Naive thymus-derived CD4-positive, alpha-beta T cell (primary cell): ENCODE measurements around the gene TAS2R14. TPM values are rescaled to one million over a fixed set of nuclear protein-coding genes. Genes with fewer than 3 reads are reported as not detected.
A peak's percentile ranks its signal among the peaks of the same experiment; 100 is the strongest.

Experiments used
- ATAC-seq: fragments of 150-1000 bp; cut with Tn5 transposase; 2 replicates; pipeline ENCODE4 v1.10.0; 2021; ENCODE audit warnings: mild to moderate bottlenecking, moderate library complexity
- CTCF ChIA-PET: fragments of 350-600 bp; sonication (Branson Sonifier 250); formaldehyde crosslinking; loops from one replicate; lab custom pipeline; 2021; ENCODE audit warnings: antibody characterized with exemption; lab: Charles Lee
- POLR2A ChIA-PET: fragments of 350-600 bp; sonication (Branson Sonifier 250); formaldehyde crosslinking; loops from one replicate; lab custom pipeline; 2021; ENCODE audit warnings: antibody characterized with exemption, inconsistent platforms; lab: Charles Lee
- DNase-seq, 9 donors: peaks; one replicate each; pipeline versions ENCODE4 v3.0.0 to v3.0.0-alpha.2; 2020 to 2022; ENCODE audit warnings: mixed read lengths in 1 of 9
- H3K27ac ChIP-seq: one replicate; pipeline ENCODE4 v1.7.0; 2013; ENCODE audit warnings: mild to moderate bottlenecking, low read depth, low read length, moderate library complexity
- H3K27me3 ChIP-seq, 2 donors: one replicate each; pipeline ENCODE4 v1.7.0; 2013; ENCODE audit warnings: low read length in 2 of 2, mild to moderate bottlenecking in 2 of 2, moderate library complexity in 2 of 2; ENCODE audit not compliant: control insufficient read depth in 2 of 2, insufficient read depth in 2 of 2
- H3K36me3 ChIP-seq, 3 experiments: 1 replicate in 2 of 3; 2 replicates in 1 of 3; pipeline ENCODE4 v1.7.0; 2013; ENCODE audit warnings: low read length in 3 of 3, mild to moderate bottlenecking in 3 of 3, moderate library complexity in 1 of 3; ENCODE audit not compliant: insufficient read depth in 3 of 3, control insufficient read depth in 2 of 3
- H3K4me1 ChIP-seq, 2 donors: one replicate each; pipeline ENCODE4 v1.7.0; 2013; ENCODE audit warnings: low read length in 2 of 2, mild to moderate bottlenecking in 2 of 2, moderate library complexity in 1 of 2; ENCODE audit not compliant: control insufficient read depth in 2 of 2, insufficient read depth in 2 of 2
- H3K4me3 ChIP-seq: 2 replicates; pipeline ENCODE4 v1.7.0; 2013; ENCODE audit warnings: mild to moderate bottlenecking, low read length
- H3K9me3 ChIP-seq, 3 experiments: 1 replicate in 2 of 3; 2 replicates in 1 of 3; pipeline ENCODE4 v1.7.0; 2013; ENCODE audit warnings: low read length in 3 of 3; ENCODE audit not compliant: control insufficient read depth in 2 of 3
- H3K27ac Mint-ChIP-seq, 9 donors: one replicate each; pipeline ENCODE4 v1.8.0; 2020 to 2022; ENCODE audit warnings: mixed read lengths in 9 of 9, mild to moderate bottlenecking in 8 of 9, moderate library complexity in 5 of 9, inconsistent platforms in 2 of 9
- H3K27me3 Mint-ChIP-seq, 5 donors: one replicate each; pipeline ENCODE4 v1.8.0; 2021 to 2022; ENCODE audit warnings: mixed read lengths in 5 of 5, mild to moderate bottlenecking in 1 of 5
- H3K36me3 Mint-ChIP-seq, 5 donors: one replicate each; pipeline ENCODE4 v1.8.0; 2020 to 2022; ENCODE audit warnings: mixed read lengths in 5 of 5, mild to moderate bottlenecking in 3 of 5, inconsistent platforms in 1 of 5
- H3K4me1 Mint-ChIP-seq, 7 donors: one replicate each; pipeline ENCODE4 v1.8.0; 2020 to 2022; ENCODE audit warnings: mixed read lengths in 7 of 7, mild to moderate bottlenecking in 3 of 7, inconsistent platforms in 1 of 7
- H3K4me3 Mint-ChIP-seq, 10 donors: one replicate each; pipeline ENCODE4 v1.8.0; 2020 to 2022; ENCODE audit warnings: mild to moderate bottlenecking in 10 of 10, mixed read lengths in 10 of 10, moderate library complexity in 6 of 10, inconsistent platforms in 2 of 10
- H3K9me3 Mint-ChIP-seq, 11 donors: one replicate each; pipeline ENCODE4 v1.8.0; 2020 to 2022; ENCODE audit warnings: mixed read lengths in 11 of 11, mild to moderate bottlenecking in 4 of 11, inconsistent platforms in 1 of 11, moderate library complexity in 1 of 11
- intact Hi-C, 2 donors: fragments of 100-400 bp; cut with micrococcal nuclease; formaldehyde crosslinking; loops; one replicate each; pipeline ENCODE4 v1.15.1; 2023
- polyA plus RNA-seq, 2 donors: library from polyadenylated mRNA; unstranded; fragments of 300-500 nt; fragmentation: Illumina TruSeq; gene quantifications; one replicate each; pipeline ENCODE4 v1.2.3, GENCODE V29; 2021
- total RNA-seq, 6 experiments: library from RNA in 5 of 6; stranded (reverse) in 5 of 6; gene quantifications; 1 replicate in 5 of 6; 2 replicates in 1 of 6; pipeline ENCODE4 v1.2.3 and lab custom pipeline; 2021 to 2026

Gene TAS2R14
- total and polyA plus RNA-seq, 7 experiments from 2014 or later = 0.60 to 3.3 (median 2.4) TPM

GRCh38 chr12:10943167-10943566, 4.1 kb upstream of the TAS2R14 start:
- ATAC-seq = no peak
- DNase-seq = no peak
- no peak overlapping the region for H3K4me3 ChIP-seq
- no peaks in the 10 kb centered on the region for H3K27me3 ChIP-seq
- H3K36me3 ChIP-seq = no peaks in the 10 kb centered on the region
- Mint-ChIP-seq H3K4me3 (no peak overlapping the region), H3K27ac (peak overlapping the region in 1 of 9 donors; percentile 9), H3K4me1 (peaks cover 0 to 16% (median 6%) of the 10 kb centered on the region in 7 donors), H3K36me3 (peaks cover 9 to 33% (median 18%) of the 10 kb centered on the region in 5 donors), H3K9me3 (peaks cover 0 to 26% (median 10%) of the 10 kb centered on the region in 11 donors), H3K27me3 (no peaks in the 10 kb centered on the region)
- POLR2A ChIA-PET = no interaction called here
- no peaks in the 10 kb centered on the region for H3K4me1 ChIP-seq
- H3K9me3 ChIP-seq = no peaks in the 10 kb centered on the region
- intact Hi-C loops = no loop called here
- CTCF ChIA-PET = no interaction called here
- no peak overlapping the region for H3K27ac ChIP-seq

- ChIA-PET CTCF (interaction anchor here (0.6 kb wide), 2 partner anchors 17 to 153 kb away, joined by 3 read pairs; no protein-coding TSS in a partner anchor), POLR2A (no interaction called here)
- no peak overlapping the region for H3K4me3 ChIP-seq
- no peaks in the 10 kb centered on the region for H3K4me1 ChIP-seq
- H3K36me3 ChIP-seq = no peaks in the 10 kb centered on the region
- ATAC-seq (no peak), DNase-seq (no peak)
- Mint-ChIP-seq H3K27ac (no peak overlapping the region), H3K4me1 (peaks cover 0 to 16% (median 6%) of the 10 kb centered on the region in 7 donors), H3K9me3 (peaks cover 0 to 17% (median 7%) of the 10 kb centered on the region in 11 donors), H3K27me3 (no peaks in the 10 kb centered on the region), H3K36me3 (peaks cover 5 to 27% (median 11%) of the 10 kb centered on the region in 5 donors), H3K4me3 (no peak overlapping the region)
- intact Hi-C loops = no loop called here
- H3K27ac ChIP-seq = no peak overlapping the region
- no peaks in the 10 kb centered on the region for H3K27me3 ChIP-seq
- H3K9me3 ChIP-seq = no peaks in the 10 kb centered on the region
These were observed 3.0 kb upstream of the TAS2R14 start for GRCh38 chr12:10941916-10942607.

DNA sequence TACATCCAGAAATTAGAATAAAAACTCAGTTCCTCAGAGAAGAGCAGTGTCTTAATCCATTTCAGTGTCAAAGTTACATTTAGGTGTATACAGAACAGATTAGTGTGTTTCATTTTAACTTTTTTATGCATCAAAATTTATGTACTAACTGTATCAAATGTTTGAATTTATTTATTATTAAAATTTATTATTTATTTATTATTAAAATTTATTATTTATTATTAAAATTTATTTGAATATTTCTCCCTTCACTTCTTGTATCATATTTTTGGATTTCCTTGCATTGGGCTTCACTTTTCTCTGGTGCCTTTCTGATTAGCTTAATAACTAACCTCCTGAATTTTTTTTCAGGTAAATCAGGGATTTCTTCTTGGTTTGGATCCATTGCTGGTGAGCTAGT, 2.3 kb upstream of the TAS2R14 start:
- no peak for DNase-seq
- no peaks in the 10 kb centered on the region for H3K27me3 Mint-ChIP-seq
- no peak overlapping the region for H3K27ac Mint-ChIP-seq
- ChIA-PET CTCF (interaction anchor here (0.6 kb wide), 2 partner anchors 152 to 519 kb away, joined by 3 read pairs; no protein-coding TSS in a partner anchor), POLR2A (no interaction called here)
- Histone ChIP-seq H3K27ac (no peak overlapping the region), H3K27me3 (no peaks in the 10 kb centered on the region), H3K4me3 (no peak overlapping the region), H3K4me1 (no peaks in the 10 kb centered on the region), H3K36me3 (no peaks in the 10 kb centered on the region), H3K9me3 (no peaks in the 10 kb centered on the region)
- peaks cover 4 to 22% (median 5%) of the 10 kb centered on the region in 5 donors for H3K36me3 Mint-ChIP-seq
- peaks cover 0 to 16% (median 6%) of the 10 kb centered on the region in 7 donors for H3K4me1 Mint-ChIP-seq
- intact Hi-C loops = no loop called here
- H3K9me3 Mint-ChIP-seq = peaks cover 0 to 12% (median 4%) of the 10 kb centered on the region in 11 donors
- H3K4me3 Mint-ChIP-seq = no peak overlapping the region
- no peak for ATAC-seq

DNA sequence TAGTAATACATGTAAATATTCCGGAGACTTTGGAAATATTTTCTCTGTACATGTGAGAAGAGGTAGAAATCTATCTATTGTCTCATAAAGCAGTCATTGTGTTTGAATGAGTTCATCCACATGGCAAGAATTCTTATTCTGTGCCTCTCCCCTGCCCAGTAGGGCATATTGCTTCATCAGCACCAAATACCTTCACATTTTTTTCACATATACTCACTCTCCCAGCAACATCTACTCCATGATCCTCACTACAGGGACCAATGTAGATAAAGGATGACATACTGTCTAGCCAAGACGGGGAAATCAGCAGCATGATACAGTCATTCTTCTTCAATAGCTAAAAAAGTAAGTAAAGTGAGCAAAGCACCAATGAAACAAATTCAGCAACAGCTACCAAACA, 1.3 kb upstream of the TAS2R14 start:
- no peak overlapping the region for H3K27ac Mint-ChIP-seq
- peaks cover 0 to 16% (median 6%) of the 10 kb centered on the region in 7 donors for H3K4me1 Mint-ChIP-seq
- intact Hi-C loops = no loop called here
- Histone ChIP-seq H3K4me1 (no peaks in the 10 kb centered on the region), H3K27me3 (no peaks in the 10 kb centered on the region), H3K9me3 (no peaks in the 10 kb centered on the region), H3K27ac (no peak overlapping the region), H3K4me3 (no peak overlapping the region), H3K36me3 (no peaks in the 10 kb centered on the region)
- H3K9me3 Mint-ChIP-seq = peaks cover 0 to 8% (median 0%) of the 10 kb centered on the region in 11 donors
- no peak overlapping the region for H3K4me3 Mint-ChIP-seq
- ChIA-PET POLR2A (interaction anchor here (0.9 kb wide), 1 partner anchor 14 kb away, joined by 3 read pairs; no protein-coding TSS in a partner anchor), CTCF (no interaction called here)
- H3K27me3 Mint-ChIP-seq = no peaks in the 10 kb centered on the region
- ATAC-seq = no peak
- DNase-seq = no peak
- H3K36me3 Mint-ChIP-seq = peaks cover 2 to 18% (median 5%) of the 10 kb centered on the region in 5 donors

DNA sequence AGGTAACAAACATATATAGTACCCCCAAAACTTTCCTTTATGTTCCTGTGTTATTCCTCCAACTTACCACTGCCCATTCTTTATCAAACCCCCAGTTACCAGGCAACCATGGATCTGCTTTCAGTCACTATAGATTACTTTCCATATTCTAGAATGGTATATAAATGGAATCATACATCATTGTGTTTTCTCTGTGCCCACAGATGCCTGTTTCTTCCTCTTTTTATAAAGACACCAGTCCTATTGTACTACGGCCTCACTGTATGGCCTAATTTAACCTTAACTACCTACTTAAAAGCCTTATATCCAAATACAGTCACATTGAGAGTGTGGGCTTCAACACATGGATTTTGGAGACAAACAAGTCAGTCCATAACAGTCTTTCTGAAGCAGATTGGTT, 2.6 kb downstream of the TAS2R14 start:
- Mint-ChIP-seq H3K4me3 (no peak overlapping the region), H3K27ac (peak overlapping the region in 1 of 9 donors; percentile 5), H3K27me3 (no peaks in the 10 kb centered on the region), H3K4me1 (peaks cover 0 to 5% (median 0%) of the 10 kb centered on the region in 7 donors), H3K36me3 (peaks cover under 1 to 15% (median 3%) of the 10 kb centered on the region in 5 donors), H3K9me3 (no peaks in the 10 kb centered on the region)
- Histone ChIP-seq H3K27me3 (no peaks in the 10 kb centered on the region), H3K36me3 (no peaks in the 10 kb centered on the region), H3K4me1 (no peaks in the 10 kb centered on the region), H3K4me3 (no peak overlapping the region), H3K9me3 (no peaks in the 10 kb centered on the region), H3K27ac (no peak overlapping the region)
- intact Hi-C loops = no loop called here
- ATAC-seq (no peak), DNase-seq (no peak)
- ChIA-PET CTCF (no interaction called here), POLR2A (no interaction called here)

GRCh38 chr12:10928746-10929286, 10.2 kb downstream of the TAS2R14 start, which contains the start of gene PRH2:
PRH2 (plus strand) TSS chr12:10929236; CDS start chr12:10929274, 38 bp downstream.
- no peaks in the 10 kb centered on the region for H3K27me3 Mint-ChIP-seq
- no peak within 1 kb of the TSS for H3K4me3 ChIP-seq
- POLR2A ChIA-PET = interaction anchor here (0.6 kb wide), 1 partner anchor 13 kb away, joined by 3 read pairs; no protein-coding TSS in a partner anchor

More at GRCh38 chr12:10928746-10929286, 10.2 kb downstream of the TAS2R14 start, which contains the start of gene PRH2:
- intact Hi-C loops = no loop called here
- ATAC-seq = no peak
- Histone ChIP-seq H3K27me3 (no peaks in the 10 kb centered on the region), H3K27ac (no peak within 1 kb of the TSS), H3K4me1 (no peaks in the 10 kb centered on the region), H3K9me3 (no peaks in the 10 kb centered on the region), H3K36me3 (no peaks in the 10 kb centered on the region)
- Mint-ChIP-seq H3K4me1 (peaks cover 0 to 6% (median 0%) of the 10 kb centered on the region in 7 donors), H3K9me3 (peaks cover 0 to 4% (median 0%) of the 10 kb centered on the region in 11 donors), H3K36me3 (peaks cover 0 to 40% (median 10%) of the 10 kb centered on the region in 5 donors), H3K4me3 (no peak within 1 kb of the TSS), H3K27ac (no peak within 1 kb of the TSS)
- no peak for DNase-seq
- CTCF ChIA-PET = no interaction called here
